Activated naive CD8-positive, alpha-beta T cell treated with anti-CD3 and anti-CD28 coated beads, Interleukin-2, amount 10 ng/mL, durations not matched to agents 7 days and 5 days (primary cell): Measurements from ENCODE around the gene TMBIM4. TPM values are rescaled to one million over a fixed set of nuclear protein-coding genes. Genes with fewer than 3 reads are reported as not detected.
A peak's percentile ranks its signal among the peaks of the same experiment; 100 is the strongest.

Source experiments
- ATAC-seq: fragments of 150-1000 bp; cut with Tn5 transposase; one replicate; pipeline ENCODE4 v1.10.0; 2021; ENCODE audit warnings: low read depth, moderate library complexity
- POLR2A ChIA-PET: fragments of 350-600 bp; sonication (Branson Sonifier 250); formaldehyde crosslinking; loops from one replicate; lab custom pipeline; 2021; ENCODE audit warnings: antibody characterized with exemption; lab: Charles Lee
- DNase-seq: peaks from one replicate; pipeline ENCODE4 v3.0.0; 2021
- H3K27ac Mint-ChIP-seq: one replicate; pipeline ENCODE4 v1.8.0; 2022; ENCODE audit warnings: mild to moderate bottlenecking, mixed read lengths
- H3K27me3 Mint-ChIP-seq: one replicate; pipeline ENCODE4 v1.8.0; 2022; ENCODE audit warnings: mild to moderate bottlenecking, moderate library complexity, mixed read lengths
- H3K36me3 Mint-ChIP-seq: one replicate; pipeline ENCODE4 v1.8.0; 2021; ENCODE audit warnings: mild to moderate bottlenecking, mixed read lengths
- H3K4me1 Mint-ChIP-seq: one replicate; pipeline ENCODE4 v1.8.0; 2021; ENCODE audit warnings: mixed read lengths
- H3K4me3 Mint-ChIP-seq: one replicate; pipeline ENCODE4 v1.8.0; 2022; ENCODE audit warnings: mild to moderate bottlenecking, moderate library complexity, mixed read lengths
- H3K9me3 Mint-ChIP-seq: one replicate; pipeline ENCODE4 v1.8.0; 2021; ENCODE audit warnings: mixed read lengths
- total RNA-seq, 2 experiments: library from RNA; stranded (reverse); gene quantifications; one replicate each; pipeline ENCODE4 v1.2.3, GENCODE V29; 2021

TMBIM4 gene
- total RNA-seq, 2 experiments from 2014 or later = 72.1 to 77.1 TPM

- Mint-ChIP-seq H3K27me3 (peaks cover 13% of the 10 kb centered on the region), H3K36me3 (no peaks in the 10 kb centered on the region), H3K9me3 (no peaks in the 10 kb centered on the region), H3K27ac (no peak overlapping the region), H3K4me3 (no peak overlapping the region), H3K4me1 (peaks cover 5% of the 10 kb centered on the region)
- POLR2A ChIA-PET = no interaction called here
- DNase-seq (no peak), ATAC-seq (no peak)
Observed at GRCh38 chr12:66092559-66093269, 77.1 kb downstream of the TMBIM4 start.

GRCh38 chr12:66090157-66090556, 79.6 kb downstream of the TMBIM4 start:
- no peak overlapping the region for H3K4me3 Mint-ChIP-seq
- ATAC-seq = no peak
- POLR2A ChIA-PET = no interaction called here
- no peak for DNase-seq
- H3K27me3 Mint-ChIP-seq = peaks cover 10% of the 10 kb centered on the region
- no peak overlapping the region for H3K27ac Mint-ChIP-seq
- H3K4me1 Mint-ChIP-seq = peaks cover 5% of the 10 kb centered on the region
- no peaks in the 10 kb centered on the region for H3K9me3 Mint-ChIP-seq
- no peaks in the 10 kb centered on the region for H3K36me3 Mint-ChIP-seq

- H3K27ac Mint-ChIP-seq = no peak overlapping the region
- peak; percentile 41 for DNase-seq
- peaks cover 2% of the 10 kb centered on the region for H3K9me3 Mint-ChIP-seq
- no peak overlapping the region for H3K4me3 Mint-ChIP-seq
- no peaks in the 10 kb centered on the region for H3K36me3 Mint-ChIP-seq
- H3K27me3 Mint-ChIP-seq = peaks cover 7% of the 10 kb centered on the region
- POLR2A ChIA-PET = interaction anchor here (0.6 to 0.7 kb wide), 3 partner anchors 36 to 531 kb away, joined by 5 to 9 read pairs (median 8); no protein-coding TSS in a partner anchor
- peaks cover 2% of the 10 kb centered on the region for H3K4me1 Mint-ChIP-seq
- no peak for ATAC-seq
Observed at GRCh38 chr12:66087365-66087943, 82.3 kb downstream of the TMBIM4 start.

- DNase-seq = no peak
- Mint-ChIP-seq H3K9me3 (peaks cover 2% of the 10 kb centered on the region), H3K27ac (no peak overlapping the region), H3K27me3 (peaks cover 7% of the 10 kb centered on the region), H3K4me1 (peaks cover 2% of the 10 kb centered on the region), H3K4me3 (no peak overlapping the region), H3K36me3 (no peaks in the 10 kb centered on the region)
- POLR2A ChIA-PET = no interaction called here
- ATAC-seq = no peak
Observed at GRCh38 chr12:66085998-66086397, 83.8 kb downstream of the TMBIM4 start.

Other genes with a start within 250 kb of the TMBIM4 start
- gene LLPH, start 39.2 kb downstream of the TMBIM4 start, total RNA-seq = 10 to 100 TPM; 35.1 to 36.0 TPM
- gene IRAK3, start 19.2 kb upstream of the TMBIM4 start, total RNA-seq = under 1 TPM; 0.43 to 0.53 TPM
- gene HELB, start 132.5 kb upstream of the TMBIM4 start, total RNA-seq = 10 to 100 TPM; 35.8 to 36.0 TPM